WTC11 (cell line): ENCODE measurements around the gene GPC6. TPM values are rescaled to one million over a fixed set of nuclear protein-coding genes. Genes with fewer than 3 reads are reported as not detected.

Source experiments
- ATAC-seq: fragments of 200-7000 bp; cut with Tn5 transposase; 2 replicates; pipeline ENCODE4 v1.10.0; 2021; ENCODE audit warnings: mild to moderate bottlenecking, moderate library complexity
- CTCF ChIA-PET: fragments of 300-600 bp; sonication (Branson Sonifier 250); formaldehyde crosslinking; loops from one replicate; lab custom pipeline; 2021; ENCODE audit warnings: antibody characterized with exemption; lab: Charles Lee
- POLR2A ChIA-PET: fragments of 350-600 bp; sonication (Branson Sonifier 250); formaldehyde crosslinking; loops from one replicate; lab custom pipeline; 2021; ENCODE audit warnings: antibody characterized with exemption; lab: Charles Lee
- DNase-seq: peaks from one replicate; pipeline ENCODE4 v3.0.0; 2021; ENCODE audit warnings: low spot score
- H3K27ac Mint-ChIP-seq: 2 replicates; pipeline ENCODE4 v1.8.0; 2021; ENCODE audit warnings: mixed read lengths
- H3K27me3 Mint-ChIP-seq: 2 replicates; pipeline ENCODE4 v1.8.0; 2021; ENCODE audit warnings: low read depth, mild to moderate bottlenecking, moderate library complexity, mixed read lengths
- H3K36me3 Mint-ChIP-seq: 2 replicates; pipeline ENCODE4 v1.8.0; 2021; ENCODE audit warnings: mixed read lengths
- H3K4me1 Mint-ChIP-seq: 2 replicates; pipeline ENCODE4 v1.8.0; 2022; ENCODE audit warnings: mixed read lengths
- H3K4me3 Mint-ChIP-seq: 2 replicates; pipeline ENCODE4 v1.8.0; 2021; ENCODE audit warnings: mild to moderate bottlenecking, moderate library complexity, mixed read lengths
- H3K9me3 Mint-ChIP-seq: 2 replicates; pipeline ENCODE4 v1.8.0; 2021; ENCODE audit warnings: mixed read lengths
- ATF3 ChIP-seq: sonication (generic); formaldehyde crosslinking; conservative IDR thresholded peaks from 2 replicates; pipeline ENCODE4 v1.8.1; 2022; ENCODE audit warnings: mild to moderate bottlenecking, missing genetic modification reagents
- CREM ChIP-seq: sonication (generic); formaldehyde crosslinking; IDR thresholded peaks from 2 replicates; pipeline ENCODE4 v1.8.1; 2022; ENCODE audit warnings: mild to moderate bottlenecking, missing genetic modification reagents, moderate library complexity
- EMX1 ChIP-seq: fragments of 250-450 bp; sonication (Bioruptor Pico); IDR thresholded peaks from 2 replicates; pipeline ENCODE4 v1.8.0; 2021; ENCODE audit warnings: mild to moderate bottlenecking
- JAZF1 ChIP-seq: fragments of 250-450 bp; sonication (Bioruptor Pico); IDR thresholded peaks from 2 replicates; pipeline ENCODE4 v1.9.0; 2021; ENCODE audit warnings: moderate library complexity, mild to moderate bottlenecking, inconsistent platforms
- OVOL2 ChIP-seq: fragments of 250-450 bp; sonication (Bioruptor Pico); IDR thresholded peaks from 2 replicates; pipeline ENCODE4 v1.9.0; 2021; ENCODE audit warnings: mild to moderate bottlenecking, borderline replicate concordance
- RORB ChIP-seq: fragments of 250-450 bp; sonication (Bioruptor Pico); IDR thresholded peaks from 2 replicates; pipeline ENCODE4 v1.9.0; 2021; ENCODE audit warnings: mild to moderate bottlenecking
- SMAD3 ChIP-seq: sonication (generic); formaldehyde crosslinking; IDR thresholded peaks from 2 replicates; pipeline ENCODE4 v1.8.0; 2022; ENCODE audit warnings: missing genetic modification reagents, mild to moderate bottlenecking, borderline replicate concordance
- SMAD4 ChIP-seq: sonication (generic); formaldehyde crosslinking; IDR thresholded peaks from 2 replicates; pipeline ENCODE4 v1.8.0; 2022; ENCODE audit warnings: mild to moderate bottlenecking, missing genetic modification reagents
- ZBTB43 ChIP-seq: sonication (generic); formaldehyde crosslinking; IDR thresholded peaks from 2 replicates; pipeline ENCODE4 v1.8.1; 2023; ENCODE audit warnings: mild to moderate bottlenecking, missing genetic modification reagents
- ZNF317 ChIP-seq: sonication (generic); formaldehyde crosslinking; IDR thresholded peaks from 2 replicates; pipeline ENCODE4 v1.8.1; 2023; ENCODE audit warnings: low read depth, mild to moderate bottlenecking, moderate library complexity, missing genetic modification reagents, borderline replicate concordance
- total RNA-seq: library from RNA; stranded (reverse); gene quantifications from 3 replicates; pipeline ENCODE4 v1.2.3, GENCODE V29; 2021
- TF ChIP-seq, protein P1 (sequence below): fragments of 200-600 bp; IDR thresholded peaks from 2 replicates; pipeline ENCODE4 v1.8.0; 2022; ENCODE audit warnings: antibody characterized with exemption
- TF ChIP-seq, protein P2 (sequence below): fragments of 250-450 bp; sonication (Bioruptor Pico); conservative IDR thresholded peaks from 2 replicates; pipeline ENCODE4 v1.9.0; 2021; ENCODE audit warnings: mild to moderate bottlenecking
- TF ChIP-seq, protein P3 (sequence below): sonication (generic); formaldehyde crosslinking; IDR thresholded peaks from 2 replicates; pipeline ENCODE4 v1.8.1; 2022; ENCODE audit warnings: low read depth, mild to moderate bottlenecking, moderate library complexity, missing genetic modification reagents, borderline replicate concordance
- TF ChIP-seq, protein P4 (sequence below): sonication (generic); formaldehyde crosslinking; IDR thresholded peaks from 2 replicates; pipeline ENCODE4 v1.8.1; 2023; ENCODE audit warnings: mild to moderate bottlenecking, missing genetic modification reagents
- TF ChIP-seq, protein P5 (sequence below): sonication (generic); formaldehyde crosslinking; IDR thresholded peaks from 2 replicates; pipeline ENCODE4 v1.8.1; 2023; ENCODE audit warnings: mild to moderate bottlenecking, missing genetic modification reagents, moderate library complexity

GPC6 gene
- total RNA-seq, 1 experiment from 2014 or later: 19.5 TPM

DNA sequence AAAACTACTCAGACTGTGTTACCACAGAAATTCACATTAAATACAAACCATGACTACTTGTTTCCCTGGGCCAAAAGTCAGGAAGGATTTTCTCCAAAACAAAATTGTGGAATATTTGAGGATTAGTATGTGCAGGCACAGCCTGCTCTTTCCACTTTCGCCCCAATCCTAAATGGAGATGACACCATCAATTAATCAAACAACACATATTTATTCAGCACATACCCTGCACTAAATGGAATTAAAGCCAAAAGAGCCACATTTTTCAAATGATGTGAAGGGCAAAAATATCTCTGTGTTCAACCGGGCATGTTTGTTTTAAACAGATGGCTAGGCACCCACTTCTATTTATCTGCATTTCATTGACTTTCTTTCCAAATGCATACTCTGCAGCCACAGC lies 729.8 kb downstream of the GPC6 start:
- H3K4me1 Mint-ChIP-seq: peaks cover 7% of the 10 kb centered on the region; the same call in 1 of the 2 replicates
- TF ChIP-seq, protein P1, sequence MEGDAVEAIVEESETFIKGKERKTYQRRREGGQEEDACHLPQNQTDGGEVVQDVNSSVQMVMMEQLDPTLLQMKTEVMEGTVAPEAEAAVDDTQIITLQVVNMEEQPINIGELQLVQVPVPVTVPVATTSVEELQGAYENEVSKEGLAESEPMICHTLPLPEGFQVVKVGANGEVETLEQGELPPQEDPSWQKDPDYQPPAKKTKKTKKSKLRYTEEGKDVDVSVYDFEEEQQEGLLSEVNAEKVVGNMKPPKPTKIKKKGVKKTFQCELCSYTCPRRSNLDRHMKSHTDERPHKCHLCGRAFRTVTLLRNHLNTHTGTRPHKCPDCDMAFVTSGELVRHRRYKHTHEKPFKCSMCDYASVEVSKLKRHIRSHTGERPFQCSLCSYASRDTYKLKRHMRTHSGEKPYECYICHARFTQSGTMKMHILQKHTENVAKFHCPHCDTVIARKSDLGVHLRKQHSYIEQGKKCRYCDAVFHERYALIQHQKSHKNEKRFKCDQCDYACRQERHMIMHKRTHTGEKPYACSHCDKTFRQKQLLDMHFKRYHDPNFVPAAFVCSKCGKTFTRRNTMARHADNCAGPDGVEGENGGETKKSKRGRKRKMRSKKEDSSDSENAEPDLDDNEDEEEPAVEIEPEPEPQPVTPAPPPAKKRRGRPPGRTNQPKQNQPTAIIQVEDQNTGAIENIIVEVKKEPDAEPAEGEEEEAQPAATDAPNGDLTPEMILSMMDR: no peak
- TF ChIP-seq, protein P2, sequence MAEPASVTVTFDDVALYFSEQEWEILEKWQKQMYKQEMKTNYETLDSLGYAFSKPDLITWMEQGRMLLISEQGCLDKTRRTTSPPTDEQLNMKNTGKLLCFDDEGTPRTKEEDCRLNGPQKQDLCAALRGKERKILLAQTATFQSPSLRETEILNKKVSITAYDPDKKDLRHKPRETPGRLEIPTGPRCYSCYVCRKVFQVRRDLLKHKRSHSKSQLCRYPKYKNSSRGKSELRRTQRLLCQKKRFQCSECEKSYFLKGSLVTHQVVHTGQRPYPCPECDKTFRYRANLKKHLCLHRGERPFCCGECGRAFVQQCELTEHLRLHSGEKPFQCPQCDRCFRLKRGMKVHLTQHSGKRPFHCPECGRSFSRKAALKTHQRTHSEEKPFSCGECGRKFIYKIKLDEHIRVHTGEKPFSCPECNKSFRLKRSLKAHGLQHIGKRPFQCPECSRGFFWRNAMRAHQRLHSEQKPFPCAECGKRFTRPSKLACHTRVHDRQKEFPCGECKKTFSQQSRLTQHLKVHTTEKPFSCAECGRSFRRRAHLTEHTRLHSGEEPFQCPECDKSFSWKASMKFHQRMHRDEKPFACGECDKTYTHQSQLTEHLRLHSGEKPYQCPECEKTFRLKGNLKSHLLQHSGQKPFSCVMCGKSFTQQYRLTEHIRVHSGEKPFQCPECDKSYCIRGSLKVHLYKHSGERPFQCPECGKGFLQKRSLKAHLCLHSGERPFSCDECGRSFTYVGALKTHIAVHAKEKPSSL (CRISPR knock-in tag): no peak
- TF ChIP-seq EMX1 (no peak), SMAD3 (CRISPR knock-in tag) (no peak), SMAD4 (CRISPR knock-in tag) (no peak), ZNF317 (CRISPR knock-in tag) (no peak), ZBTB43 (no peak), ATF3 (CRISPR knock-in tag) (no peak), RORB (no peak)
- TF ChIP-seq, protein P3, sequence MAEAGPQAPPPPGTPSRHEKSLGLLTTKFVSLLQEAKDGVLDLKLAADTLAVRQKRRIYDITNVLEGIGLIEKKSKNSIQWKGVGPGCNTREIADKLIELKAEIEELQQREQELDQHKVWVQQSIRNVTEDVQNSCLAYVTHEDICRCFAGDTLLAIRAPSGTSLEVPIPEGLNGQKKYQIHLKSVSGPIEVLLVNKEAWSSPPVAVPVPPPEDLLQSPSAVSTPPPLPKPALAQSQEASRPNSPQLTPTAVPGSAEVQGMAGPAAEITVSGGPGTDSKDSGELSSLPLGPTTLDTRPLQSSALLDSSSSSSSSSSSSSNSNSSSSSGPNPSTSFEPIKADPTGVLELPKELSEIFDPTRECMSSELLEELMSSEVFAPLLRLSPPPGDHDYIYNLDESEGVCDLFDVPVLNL: no peak
- TF ChIP-seq, protein P4, sequence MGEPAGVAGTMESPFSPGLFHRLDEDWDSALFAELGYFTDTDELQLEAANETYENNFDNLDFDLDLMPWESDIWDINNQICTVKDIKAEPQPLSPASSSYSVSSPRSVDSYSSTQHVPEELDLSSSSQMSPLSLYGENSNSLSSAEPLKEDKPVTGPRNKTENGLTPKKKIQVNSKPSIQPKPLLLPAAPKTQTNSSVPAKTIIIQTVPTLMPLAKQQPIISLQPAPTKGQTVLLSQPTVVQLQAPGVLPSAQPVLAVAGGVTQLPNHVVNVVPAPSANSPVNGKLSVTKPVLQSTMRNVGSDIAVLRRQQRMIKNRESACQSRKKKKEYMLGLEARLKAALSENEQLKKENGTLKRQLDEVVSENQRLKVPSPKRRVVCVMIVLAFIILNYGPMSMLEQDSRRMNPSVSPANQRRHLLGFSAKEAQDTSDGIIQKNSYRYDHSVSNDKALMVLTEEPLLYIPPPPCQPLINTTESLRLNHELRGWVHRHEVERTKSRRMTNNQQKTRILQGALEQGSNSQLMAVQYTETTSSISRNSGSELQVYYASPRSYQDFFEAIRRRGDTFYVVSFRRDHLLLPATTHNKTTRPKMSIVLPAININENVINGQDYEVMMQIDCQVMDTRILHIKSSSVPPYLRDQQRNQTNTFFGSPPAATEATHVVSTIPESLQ (CRISPR knock-in tag): no peak
- TF ChIP-seq, protein P5, sequence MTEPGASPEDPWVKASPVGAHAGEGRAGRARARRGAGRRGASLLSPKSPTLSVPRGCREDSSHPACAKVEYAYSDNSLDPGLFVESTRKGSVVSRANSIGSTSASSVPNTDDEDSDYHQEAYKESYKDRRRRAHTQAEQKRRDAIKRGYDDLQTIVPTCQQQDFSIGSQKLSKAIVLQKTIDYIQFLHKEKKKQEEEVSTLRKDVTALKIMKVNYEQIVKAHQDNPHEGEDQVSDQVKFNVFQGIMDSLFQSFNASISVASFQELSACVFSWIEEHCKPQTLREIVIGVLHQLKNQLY (CRISPR knock-in tag): no peak
- peaks cover 14% of the 10 kb centered on the region for H3K9me3 Mint-ChIP-seq
- ChIA-PET CTCF (no interaction called here), POLR2A (no interaction called here)
- no peak overlapping the region for H3K4me3 Mint-ChIP-seq
- DNase-seq: no peak
- H3K36me3 Mint-ChIP-seq: peaks cover 4% of the 10 kb centered on the region
- no peaks in the 10 kb centered on the region for H3K27me3 Mint-ChIP-seq
- ATAC-seq: no peak
- no peak overlapping the region for H3K27ac Mint-ChIP-seq

DNA sequence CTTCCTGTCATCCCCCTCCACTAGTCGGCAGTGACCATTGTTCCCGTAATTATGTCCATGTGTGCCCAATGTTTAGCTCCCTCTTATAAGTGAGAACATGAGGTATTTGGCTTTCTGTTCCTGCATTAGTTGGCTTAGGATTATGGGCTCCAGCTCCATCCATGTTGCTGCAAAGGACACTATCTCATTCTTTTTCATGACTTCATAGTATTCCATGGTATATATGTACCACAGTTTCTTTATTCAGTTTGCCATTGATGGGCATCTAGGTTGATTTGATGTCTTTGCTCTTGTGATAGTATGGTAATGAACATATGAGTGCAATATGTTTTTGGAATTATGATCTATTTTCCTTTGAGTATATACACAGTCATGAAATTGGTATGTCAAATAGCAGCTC lies 730.8 kb downstream of the GPC6 start:
- no peak for ATAC-seq
- H3K36me3 Mint-ChIP-seq: peaks cover 4% of the 10 kb centered on the region
- no peak overlapping the region for H3K4me3 Mint-ChIP-seq
- ChIA-PET POLR2A (no interaction called here), CTCF (no interaction called here)
- peaks cover 14% of the 10 kb centered on the region for H3K9me3 Mint-ChIP-seq
- H3K27ac Mint-ChIP-seq: no peak overlapping the region
- no peaks in the 10 kb centered on the region for H3K27me3 Mint-ChIP-seq
- H3K4me1 Mint-ChIP-seq: peaks cover 9% of the 10 kb centered on the region
- DNase-seq: no peak
- no peak for TF ChIP-seq OVOL2 (CRISPR knock-in tag)
- TF ChIP-seq ZBTB43: no peak
- no peak for TF ChIP-seq CREM (CRISPR knock-in tag)
- no peak for TF ChIP-seq JAZF1
